GM10266 (cell line): ENCODE results near the gene ASB16.

ENCODE experiments used
- DNase-seq: peaks from one replicate; pipeline ENCODE4 v3.0.0; 2012; ENCODE audit errors: extremely low spot score
- CTCF ChIP-seq: IDR thresholded peaks from 2 replicates; pipeline ENCODE4 v1.5.1; 2012; ENCODE audit warnings: mild to moderate bottlenecking, low read depth; ENCODE audit not compliant: control insufficient read depth, insufficient read depth; ENCODE audit errors: missing control alignments

The ASB16 gene

DNA sequence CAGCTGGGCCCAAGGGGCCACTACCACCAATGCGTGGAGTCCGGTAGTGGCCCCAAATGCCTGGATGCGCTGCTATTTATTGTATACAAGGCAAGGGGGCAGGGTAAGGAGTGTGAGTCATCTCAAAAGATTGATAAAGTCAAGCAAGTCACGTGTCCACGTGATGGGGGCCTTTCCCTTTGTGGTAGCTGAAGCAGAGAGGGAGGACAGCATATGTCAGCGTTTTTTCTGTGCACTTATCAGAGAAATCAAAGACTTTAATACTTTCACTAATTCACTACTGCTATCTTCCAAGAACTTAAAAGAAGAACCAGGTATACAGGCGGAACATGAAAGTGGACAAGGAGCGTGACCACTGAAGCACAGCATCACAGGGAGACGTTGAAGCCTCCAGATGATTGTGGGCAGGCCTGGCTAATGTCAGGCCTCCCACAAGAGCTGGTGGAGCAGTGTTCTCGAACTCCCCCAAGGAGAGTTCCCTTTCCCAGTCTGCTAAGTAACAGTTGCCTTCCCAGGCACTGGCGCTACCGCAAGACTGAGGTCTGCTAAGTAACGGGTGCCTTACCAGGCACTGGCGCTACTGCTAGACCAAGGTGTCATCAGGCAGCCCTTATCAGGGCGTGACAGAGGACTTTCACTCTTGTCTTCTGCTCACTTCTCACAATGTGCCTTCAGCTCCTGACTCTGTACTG is 10.8 kb upstream of the ASB16 start:
- no peak for DNase-seq
- no peak for TF ChIP-seq CTCF

DNA sequence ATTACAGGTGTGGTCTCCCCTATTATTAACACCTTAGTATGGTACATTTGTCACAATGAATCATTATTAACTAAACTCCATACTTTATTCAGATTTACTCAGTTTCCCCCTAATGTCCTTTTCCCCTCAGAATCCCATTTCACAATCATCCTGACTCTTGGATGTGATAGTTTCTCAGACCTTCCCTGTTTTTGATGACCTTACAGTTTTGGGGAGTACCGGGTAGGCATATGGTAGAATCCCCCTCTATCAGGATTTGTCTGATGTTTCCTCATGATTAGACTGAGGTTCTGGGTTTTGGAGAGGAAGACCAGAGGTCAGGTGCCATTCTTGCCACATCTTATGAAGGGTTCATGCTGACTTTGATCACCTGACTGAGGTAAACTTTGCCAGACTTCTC is 6.0 kb upstream of the ASB16 start:
- no peak for TF ChIP-seq CTCF
- no peak for DNase-seq

GRCh38 chr17:44167181-44167861 is 3.2 kb upstream of the ASB16 start:
- TF ChIP-seq CTCF = no peak
- DNase-seq = no peak

DNA sequence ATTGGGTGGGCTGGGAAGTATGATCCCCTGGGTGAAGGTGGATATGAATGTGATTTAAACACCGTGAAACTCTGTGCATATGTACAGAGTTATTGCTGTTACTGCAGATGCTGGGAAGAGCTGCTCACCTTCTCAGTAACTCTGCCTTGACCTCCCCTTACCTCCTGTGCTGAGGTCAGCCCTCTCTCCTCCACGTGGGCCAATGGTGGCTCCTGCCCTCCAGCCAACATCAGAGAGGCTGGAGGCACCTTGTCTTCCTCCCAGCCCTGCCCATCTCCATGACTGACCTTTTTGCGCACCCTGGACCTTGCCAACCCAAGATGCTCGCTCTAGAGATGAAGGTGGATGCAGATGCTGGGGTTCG is 387 bp upstream of the ASB16 start:
- TF ChIP-seq CTCF = no peak
- DNase-seq = no peak

GRCh38 chr17:44171931-44172455 is 1.5 kb downstream of the ASB16 start:
- no peak for TF ChIP-seq CTCF
- no peak for DNase-seq

GRCh38 chr17:44174427-44174826 is 3.9 kb downstream of the ASB16 start:
- no peak for DNase-seq
- no peak for TF ChIP-seq CTCF

GRCh38 chr17:44176257-44176656 is 5.8 kb downstream of the ASB16 start:
- DNase-seq = peak; percentile 27
- no peak for TF ChIP-seq CTCF
